GM19397 (cell line): ENCODE data around the gene JADE3.

Source experiments
- ATAC-seq: cut with Tn5 transposase; IDR thresholded peaks from one replicate; pipeline ENCODE4 v1.9.1; 2021; ENCODE audit warnings: mild to moderate bottlenecking, moderate library complexity; ENCODE audit not compliant: unreplicated experiment

The JADE3 gene

DNA sequence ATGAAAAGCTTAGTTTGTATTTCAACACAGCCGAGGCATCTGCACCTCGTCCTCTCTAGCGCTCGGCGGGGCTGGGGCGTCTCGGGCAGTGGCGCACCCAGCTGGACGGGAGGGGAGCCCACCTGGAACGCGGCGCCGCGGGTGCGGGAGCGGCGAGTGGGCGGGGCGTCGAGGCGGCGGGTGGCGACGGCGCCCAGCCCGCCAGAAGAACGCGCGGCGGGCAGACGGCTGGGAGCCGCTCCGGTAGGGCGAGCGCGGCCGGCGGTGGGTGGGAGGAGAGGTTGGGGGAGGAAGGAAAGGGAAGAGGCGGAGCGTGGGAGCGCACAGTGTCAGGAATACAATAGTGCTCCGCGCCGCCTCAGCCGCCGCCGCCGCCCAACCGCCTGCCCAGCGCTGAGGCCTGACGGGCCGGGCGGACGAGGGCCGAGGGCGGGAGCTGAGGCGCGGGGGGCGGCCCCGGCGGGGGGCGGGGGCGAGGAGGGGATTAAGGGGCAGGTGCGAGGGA, at the start of gene JADE3:
TSS of gene JADE3 (plus strand) at position 324 of the 505 bp plus-strand sequence. CDS start 72,474 bp downstream, outside the sequence.
- ATAC-seq: peak; percentile 45

DNA sequence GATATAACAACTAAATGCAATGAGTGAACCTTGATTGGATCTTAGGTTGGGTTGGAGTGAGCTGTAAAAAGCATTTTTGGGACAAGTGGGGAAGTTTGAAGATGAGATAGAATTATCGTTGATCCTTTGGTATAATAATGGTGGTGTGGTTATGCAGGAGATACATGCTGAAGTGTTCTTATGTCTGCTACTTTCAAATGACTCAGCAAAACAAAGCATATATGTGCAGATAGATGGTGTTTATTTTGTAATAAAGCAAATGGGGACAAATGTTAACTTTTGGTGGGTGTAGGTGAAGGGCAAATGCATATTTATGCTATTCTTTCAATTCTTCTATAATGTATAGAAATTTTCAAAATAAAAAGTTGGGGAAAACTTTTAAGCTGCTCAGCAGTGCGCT, 49.1 kb upstream of the JADE3 start:
- no peak for ATAC-seq

DNA sequence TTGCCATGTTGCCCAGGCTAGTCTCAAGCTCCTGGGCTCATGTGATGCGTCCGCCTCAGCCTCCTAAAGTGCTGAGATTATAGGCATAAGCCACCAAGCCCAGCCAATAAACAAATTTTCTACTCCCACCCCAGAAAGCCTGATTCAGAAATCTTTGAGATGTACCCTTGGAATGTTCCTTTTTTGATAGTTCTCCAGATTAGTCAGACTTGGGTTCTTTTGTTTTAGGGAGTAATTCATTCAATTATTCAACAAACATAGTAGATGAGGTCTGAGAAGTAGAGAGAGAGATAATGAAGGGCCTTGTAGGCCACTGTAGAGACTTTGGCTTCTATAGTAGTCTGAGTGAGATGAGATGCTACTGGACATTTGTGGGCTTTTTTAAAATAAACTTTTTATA, 47.6 kb upstream of the JADE3 start:
- ATAC-seq: no peak

DNA sequence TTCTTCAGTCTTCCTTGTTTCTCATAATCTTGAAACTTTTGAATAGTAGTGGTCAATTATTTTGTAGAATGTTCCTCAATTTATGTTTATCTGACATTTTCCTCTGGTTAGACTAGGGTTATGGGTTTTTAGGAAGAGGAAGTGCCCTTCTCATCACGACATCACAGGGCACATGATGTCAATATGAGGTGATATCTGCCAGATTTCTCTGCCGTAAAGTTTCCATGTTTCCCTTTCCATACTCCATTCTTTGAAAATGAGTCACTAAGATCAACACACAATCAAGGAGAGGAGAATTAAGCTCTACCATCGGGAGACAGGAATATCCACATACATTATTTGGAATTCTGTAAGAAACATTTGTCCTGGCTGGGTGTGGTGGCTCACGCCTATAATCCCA, 46.9 kb upstream of the JADE3 start:
- no peak for ATAC-seq

DNA sequence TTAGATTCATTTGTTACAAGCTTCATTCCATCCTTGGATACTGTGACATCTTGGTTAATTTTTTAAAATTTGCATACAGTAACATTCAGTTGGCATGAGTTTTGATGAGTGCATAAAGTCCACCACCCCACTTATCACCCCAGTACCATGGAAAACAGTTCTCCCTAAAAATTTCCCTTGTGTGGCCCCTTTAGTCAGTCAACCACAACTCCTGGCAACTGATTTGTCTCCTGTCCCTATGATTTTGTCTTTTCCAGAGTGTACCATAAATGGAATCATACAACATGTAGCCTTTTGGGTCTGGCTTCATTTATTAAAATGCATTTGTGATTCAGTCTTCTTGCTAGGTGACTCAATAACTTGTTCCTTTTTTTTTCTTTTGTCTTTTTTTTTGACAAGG, 45.5 kb upstream of the JADE3 start:
- no peak for ATAC-seq

DNA sequence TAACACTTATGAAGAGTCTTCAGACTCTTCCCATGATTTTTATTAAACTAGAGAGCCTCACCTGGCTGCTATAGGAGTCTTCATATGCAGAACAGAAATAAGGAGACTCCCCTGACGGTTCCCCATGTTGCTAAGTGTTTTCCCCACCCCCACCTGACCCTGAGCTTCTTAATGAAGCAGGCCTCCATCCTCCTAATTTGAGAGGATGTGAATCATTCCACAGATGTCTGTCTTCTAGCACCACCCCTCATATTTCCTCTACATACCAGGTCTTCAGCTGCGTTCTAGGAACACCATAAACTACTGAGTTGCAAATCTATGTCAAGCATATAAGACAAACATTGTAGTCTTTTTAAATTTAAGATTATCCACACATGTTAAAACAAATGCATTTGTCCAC, 38.5 kb upstream of the JADE3 start:
- ATAC-seq: no peak

DNA sequence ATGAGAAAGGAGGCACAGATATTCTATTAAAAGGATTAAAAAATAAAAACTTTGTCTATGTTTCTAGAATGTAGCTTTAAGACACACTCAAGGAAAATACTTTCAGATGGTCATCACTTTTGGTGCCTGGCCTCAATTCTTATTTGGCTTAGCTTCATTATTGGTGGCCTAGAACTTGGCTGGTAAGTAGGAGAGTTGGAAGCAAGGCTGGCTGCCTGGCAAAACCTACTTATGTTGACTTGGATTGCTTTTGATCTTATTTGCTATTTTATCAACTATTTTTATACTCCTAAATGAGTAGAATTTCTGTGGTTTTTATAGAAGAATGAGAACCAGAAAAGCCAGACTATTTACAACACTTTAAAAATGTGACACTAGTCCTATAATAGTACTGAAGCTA, 35.3 kb upstream of the JADE3 start:
- ATAC-seq: no peak

DNA sequence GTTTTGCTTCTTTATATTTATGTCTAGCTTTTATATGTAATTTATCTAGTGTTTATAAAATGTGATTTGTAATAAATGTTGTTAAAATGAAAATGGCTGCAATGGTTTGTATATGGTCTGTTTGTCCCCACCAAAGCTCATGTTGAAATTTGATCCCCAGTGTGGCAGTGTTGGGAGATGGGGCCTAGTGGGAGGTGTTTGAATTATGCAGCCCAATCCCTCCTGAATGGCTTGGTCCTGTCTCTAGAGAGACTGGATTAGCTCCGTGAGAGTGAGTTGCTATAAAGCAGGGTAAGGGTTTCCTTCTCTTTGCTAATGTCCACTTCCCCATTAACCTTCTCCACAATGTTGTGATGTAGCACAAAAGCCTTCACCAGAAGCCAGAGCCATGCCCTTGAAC, 30.0 kb upstream of the JADE3 start:
- no peak for ATAC-seq

DNA sequence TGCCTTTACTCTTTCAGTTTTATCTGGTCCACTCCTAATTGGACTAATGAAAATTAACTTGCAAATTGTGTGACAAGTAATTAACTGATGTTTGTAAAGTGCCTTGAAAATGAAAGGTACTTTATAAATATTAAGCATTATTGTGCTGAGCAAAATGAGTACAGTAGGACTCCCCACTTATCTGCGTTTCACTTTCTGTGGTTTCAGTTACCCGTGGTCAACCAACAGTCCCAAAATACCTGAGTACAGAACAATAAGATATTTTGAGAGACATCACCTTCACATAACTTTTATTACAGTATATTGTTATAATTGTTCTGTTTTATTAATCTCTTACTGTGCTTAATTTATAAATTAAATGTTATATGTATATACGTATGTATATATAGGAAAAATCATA, 27.4 kb upstream of the JADE3 start:
- no peak for ATAC-seq

DNA sequence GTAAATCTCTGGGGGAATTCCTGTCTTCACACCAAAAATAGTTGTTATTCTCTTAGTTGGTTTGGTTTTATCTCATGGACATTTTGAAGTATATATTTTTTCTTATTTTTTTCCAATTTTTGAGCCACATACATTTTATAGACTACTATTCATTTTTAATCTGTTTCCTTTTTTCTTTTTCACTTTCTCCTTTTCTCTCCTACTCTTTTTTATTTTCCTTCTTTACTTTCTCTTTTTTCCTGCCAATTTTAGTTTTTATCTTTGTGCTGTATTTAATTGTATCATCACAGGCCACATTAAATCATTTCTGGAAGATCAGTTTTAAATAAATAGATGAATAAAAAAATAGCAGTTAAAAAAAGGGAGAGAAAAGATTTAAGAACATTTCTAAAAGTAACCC, 14.0 kb upstream of the JADE3 start:
- ATAC-seq: no peak

DNA sequence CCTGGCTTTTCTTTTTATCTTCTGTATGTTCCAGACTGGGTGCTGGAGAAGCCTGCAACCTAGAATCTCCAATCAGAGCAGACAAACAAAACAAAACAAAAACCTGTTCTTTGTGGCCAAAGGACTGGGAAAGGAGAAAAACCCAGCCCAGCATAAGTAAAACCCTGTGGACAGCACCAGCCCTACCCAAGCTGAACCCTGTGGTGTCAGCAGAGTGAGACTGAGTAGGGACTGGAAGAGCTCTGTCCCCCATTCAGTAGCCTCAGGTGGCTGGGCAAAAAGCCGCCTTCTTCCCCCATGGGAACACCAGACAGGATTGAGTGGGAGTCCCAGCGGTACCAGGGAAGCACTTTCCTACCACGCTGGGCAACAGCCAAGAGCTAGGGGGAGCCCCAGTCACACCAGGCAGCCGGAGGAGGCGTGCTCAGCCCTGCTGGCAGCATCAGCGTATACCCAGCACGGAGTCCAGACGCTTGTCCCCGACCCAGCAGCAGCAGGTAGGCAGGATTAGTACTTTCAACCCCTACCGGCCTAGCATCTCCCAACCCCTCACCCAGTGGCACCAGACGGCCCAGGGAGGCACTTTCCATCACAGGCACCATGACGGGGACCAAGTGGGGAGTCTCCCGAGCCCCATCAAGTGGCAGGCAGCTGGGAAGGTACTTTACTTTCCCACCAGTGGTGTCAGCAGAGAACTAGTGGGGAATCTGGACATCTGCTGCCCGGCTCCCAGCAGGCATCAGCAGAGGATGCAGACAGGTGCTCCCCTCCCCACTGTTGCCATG, 8.6 kb upstream of the JADE3 start:
- ATAC-seq: peak; percentile 94

DNA sequence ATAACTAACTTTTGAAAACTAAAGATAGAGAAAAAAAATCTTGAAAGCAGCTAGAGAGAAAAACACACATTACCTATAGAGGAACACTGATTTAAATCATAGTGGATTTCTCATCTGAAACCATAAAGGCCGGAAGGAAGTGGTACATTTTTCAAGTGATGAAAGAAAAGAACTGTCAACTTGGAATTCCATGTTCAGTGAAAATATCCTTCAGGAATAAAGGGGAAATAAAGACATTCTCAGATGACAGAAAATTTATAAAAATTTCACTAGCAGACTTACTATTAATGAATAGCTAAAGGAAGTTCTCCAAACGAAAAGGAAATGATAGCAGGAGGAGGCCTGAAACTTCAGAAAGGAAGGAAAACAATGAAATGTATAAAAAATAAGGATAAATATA, 7.6 kb upstream of the JADE3 start:
- no peak for ATAC-seq

DNA sequence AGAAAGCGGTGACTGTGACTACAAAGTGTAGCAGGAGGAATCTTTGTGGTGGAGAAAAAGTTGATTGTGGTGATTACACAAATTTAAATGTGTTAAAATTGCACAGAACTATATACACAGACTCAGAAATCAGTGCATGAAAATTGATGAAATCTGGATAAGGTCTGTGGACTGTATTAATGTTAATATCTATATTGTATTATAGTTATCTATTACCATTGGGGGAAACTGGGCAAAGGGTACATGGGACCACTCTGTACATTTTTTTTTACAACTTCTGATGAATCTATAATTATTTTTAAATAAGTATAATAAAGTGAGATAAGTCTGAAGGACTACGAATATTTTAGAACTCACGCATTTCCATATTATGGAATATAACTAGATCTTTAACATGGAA, 1.8 kb upstream of the JADE3 start:
- no peak for ATAC-seq

DNA sequence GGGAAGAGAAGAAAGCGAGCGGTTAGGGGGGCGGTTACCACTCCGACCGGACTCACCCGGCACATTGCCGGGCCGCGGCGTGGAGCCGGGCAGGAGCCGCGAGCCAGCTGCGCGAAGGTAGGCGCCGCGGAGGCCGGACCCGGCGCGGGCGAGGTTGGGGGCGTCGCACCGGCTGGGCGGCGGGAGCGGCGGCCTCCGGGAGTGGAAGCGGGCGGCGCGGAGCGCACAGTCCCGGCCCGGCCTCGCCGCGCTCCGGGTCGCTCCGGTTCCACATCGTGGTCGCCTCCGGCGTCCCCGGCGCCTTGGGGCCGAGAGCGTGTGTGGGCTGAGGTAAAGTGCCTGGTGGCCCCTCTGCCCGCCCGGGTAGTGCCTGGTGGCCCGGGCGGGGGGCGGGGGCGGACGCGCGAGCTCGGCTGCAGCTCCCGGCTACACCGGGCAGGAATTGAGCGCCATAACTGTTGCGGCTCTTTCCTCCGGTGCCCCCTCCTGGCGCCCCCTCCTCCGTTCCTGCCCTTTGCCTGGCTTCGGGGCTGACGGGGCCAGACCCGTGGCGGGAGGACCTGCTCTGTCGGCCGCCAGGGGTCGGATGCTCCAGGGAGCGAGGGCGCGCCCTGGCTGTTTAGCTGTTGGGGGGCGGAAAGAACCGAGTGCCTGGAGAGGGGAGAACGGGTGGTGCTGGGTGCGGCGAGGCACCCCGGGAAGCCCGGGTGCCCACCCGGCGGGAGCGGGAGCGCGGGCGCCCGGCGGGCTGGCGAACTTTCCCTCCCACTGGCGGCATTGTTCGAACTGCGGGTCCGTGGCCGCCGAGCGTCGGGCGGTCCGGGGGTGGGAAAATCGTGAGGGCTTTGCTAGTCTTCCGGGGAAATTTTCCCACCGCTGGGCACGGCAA, 626 bp downstream of the JADE3 start:
- peak; percentile 64 for ATAC-seq

DNA sequence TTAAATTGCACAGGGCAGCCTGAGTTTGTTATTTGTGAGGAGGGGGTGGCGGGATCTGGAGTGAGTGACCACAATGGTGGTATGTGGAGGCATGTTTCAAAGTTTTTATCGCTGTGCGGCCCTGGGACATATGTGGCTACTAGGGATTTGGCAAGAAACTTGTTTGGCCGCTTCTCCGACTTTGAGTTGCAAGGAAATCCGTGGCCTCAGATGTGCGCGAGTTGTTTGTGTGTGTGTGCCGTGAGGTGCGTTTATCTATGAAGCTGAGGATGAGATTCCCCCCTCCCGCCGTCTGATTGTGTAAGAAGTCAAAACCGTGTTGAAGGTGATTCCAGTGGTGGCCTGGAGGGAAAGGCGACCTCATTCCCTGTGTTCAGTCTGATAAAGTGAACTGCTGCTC, 1.4 kb downstream of the JADE3 start:
- no peak for ATAC-seq

DNA sequence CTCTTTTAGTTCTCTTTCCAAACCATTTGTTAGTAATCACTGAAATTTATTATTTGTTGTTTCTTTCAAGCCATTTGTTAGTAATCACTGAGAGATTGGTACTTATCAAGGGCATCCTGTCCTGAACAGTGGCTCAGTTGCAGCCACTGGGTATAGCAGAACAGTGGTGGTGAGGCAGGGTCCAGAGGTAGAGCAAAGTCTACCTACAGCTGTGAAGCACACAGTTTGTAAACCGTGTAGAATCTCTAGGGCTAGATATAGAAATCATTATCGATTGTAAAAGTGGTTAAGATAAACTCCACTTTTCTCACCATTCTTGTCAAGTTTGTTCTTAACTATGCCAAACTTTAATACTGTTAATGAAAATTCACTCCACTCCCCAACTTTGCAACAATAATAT, 4.1 kb downstream of the JADE3 start:
- no peak for ATAC-seq

DNA sequence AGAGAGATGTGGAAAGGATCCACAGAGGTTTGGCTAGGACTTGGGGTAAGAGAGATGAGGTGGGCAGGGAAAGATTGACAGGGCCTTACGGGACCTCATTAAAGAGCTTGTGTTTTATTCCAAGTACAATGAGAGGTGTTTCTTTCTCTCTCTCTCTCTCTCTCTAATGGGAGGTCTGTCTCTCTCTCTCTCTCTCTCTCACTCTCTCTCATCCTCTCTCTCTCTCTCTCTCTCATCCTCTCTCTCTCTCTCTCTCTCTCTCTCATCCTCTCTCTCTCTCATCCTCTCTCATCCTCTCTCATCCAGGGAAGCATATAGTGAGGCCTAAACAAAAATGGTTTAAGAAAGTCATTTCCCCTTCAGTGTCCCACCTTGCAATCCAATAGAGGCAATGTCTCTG, 5.4 kb downstream of the JADE3 start:
- no peak for ATAC-seq

DNA sequence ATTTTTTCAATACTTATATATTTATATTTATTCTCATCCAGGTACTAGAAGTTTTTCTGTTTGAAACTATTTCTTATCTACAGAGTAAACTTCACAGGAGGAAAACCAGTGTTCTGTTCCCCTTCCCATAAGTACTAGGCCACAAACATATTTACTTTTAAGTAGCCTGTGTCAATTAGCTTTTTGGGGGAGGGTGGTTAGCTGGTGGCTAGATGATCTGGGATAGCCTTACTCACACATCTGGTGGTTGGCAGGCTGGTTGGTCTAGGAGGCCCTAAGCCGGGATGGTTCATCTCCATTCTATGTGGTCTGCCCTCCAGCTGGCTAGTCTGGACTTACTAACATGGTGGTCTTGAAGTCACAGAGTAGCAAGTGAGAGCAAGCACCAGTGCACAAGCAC, 6.2 kb downstream of the JADE3 start:
- no peak for ATAC-seq

DNA sequence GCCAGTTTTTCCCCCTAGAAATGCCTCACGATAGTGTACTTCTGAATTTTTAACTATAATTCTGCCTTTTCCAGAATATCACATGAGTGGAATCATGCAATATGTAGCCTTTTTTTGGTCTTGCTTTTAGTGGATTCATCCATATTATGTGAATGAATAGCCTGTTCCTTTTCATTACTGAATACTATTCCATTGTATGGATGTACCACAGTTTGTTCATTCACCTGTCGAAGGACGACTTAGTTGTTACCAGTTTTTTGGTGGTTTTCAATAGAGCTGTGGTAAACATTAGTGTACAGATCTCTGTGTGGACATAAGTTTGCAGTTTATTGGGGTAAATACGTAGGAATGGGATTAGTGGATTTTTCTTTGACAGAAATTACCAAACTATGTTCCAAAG, 8.0 kb downstream of the JADE3 start:
- ATAC-seq: no peak

DNA sequence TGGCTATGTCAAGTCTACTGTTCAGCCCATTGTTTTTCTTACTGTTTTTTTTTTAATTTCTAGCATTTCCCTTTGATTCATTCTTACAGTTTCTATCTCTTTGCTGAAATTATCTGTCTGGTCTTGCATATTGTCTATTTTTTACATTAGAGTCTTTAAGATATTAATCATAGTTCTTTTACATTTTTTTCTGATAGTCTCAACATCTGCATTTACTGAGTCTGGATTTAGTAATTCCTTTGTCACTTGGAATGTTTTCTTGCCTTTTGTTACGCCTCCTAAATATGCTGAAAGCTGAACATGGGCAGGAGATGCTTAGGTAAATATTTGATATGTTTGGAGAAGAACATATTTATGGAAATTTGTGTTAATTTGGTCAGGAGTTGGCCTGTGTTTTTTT, 10.4 kb downstream of the JADE3 start:
- no peak for ATAC-seq

DNA sequence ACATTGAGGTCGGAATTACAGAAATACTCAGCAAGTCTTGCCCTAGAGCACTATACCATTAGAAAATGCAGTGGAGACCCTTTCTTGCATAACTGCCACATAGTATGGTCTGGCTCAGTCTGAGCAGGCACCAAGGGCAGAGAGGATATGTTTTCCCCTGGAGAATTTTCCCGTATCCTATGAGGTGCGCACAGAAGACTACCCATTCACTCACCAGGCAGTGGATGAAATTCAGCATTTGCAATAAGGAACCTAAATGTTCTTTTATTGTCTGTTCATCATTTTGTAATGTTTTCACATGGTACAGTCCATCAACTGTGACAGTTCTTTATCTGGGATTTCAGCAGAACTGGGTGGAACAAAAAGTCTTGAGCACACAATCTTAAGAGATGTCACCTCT, 15.5 kb downstream of the JADE3 start:
- ATAC-seq: no peak
